Astrocyte (in vitro differentiated cells and primary cell): Measurements from ENCODE around the gene CSNK1D. TPM values are rescaled to one million over a fixed set of nuclear protein-coding genes. Genes with fewer than 3 reads are reported as not detected.

Experiments used
- DNase-seq: peaks from one replicate; pipeline ENCODE4 v3.0.0-alpha.2; 2010; ENCODE audit warnings: low read depth
- FAIRE-seq: peaks from 2 replicates; lab custom pipeline; 2011; peaks lifted over from hg19 to GRCh38; lab: Jason Lieb, UNC
- H2AFZ ChIP-seq: 2 replicates; pipeline ENCODE4 v1.6.0; 2012; ENCODE audit warnings: low read depth, low read length, inconsistent platforms
- H3K27ac ChIP-seq: 2 replicates; pipeline ENCODE4 v1.5.1; 2011; ENCODE audit warnings: low read depth, low read length, inconsistent platforms
- H3K27me3 ChIP-seq: 2 replicates; pipeline ENCODE4 v1.6.0; 2011; ENCODE audit warnings: low read length, inconsistent platforms; ENCODE audit not compliant: insufficient read depth
- H3K36me3 ChIP-seq: 2 replicates; pipeline ENCODE4 v1.5.1; 2011; ENCODE audit warnings: low read length, inconsistent platforms; ENCODE audit not compliant: insufficient read depth
- H3K4me1 ChIP-seq: 2 replicates; pipeline ENCODE4 v1.5.1; 2011; ENCODE audit warnings: low read length, inconsistent platforms; ENCODE audit not compliant: insufficient read depth
- H3K4me2 ChIP-seq: 2 replicates; pipeline ENCODE4 v1.6.0; 2012; ENCODE audit warnings: low read length, inconsistent platforms
- H3K4me3 ChIP-seq: 2 replicates; pipeline ENCODE4 v1.5.1; 2011; ENCODE audit warnings: low read depth, mild to moderate bottlenecking, low read length, inconsistent platforms; ENCODE audit not compliant: insufficient read depth
- H3K79me2 ChIP-seq: 2 replicates; pipeline ENCODE4 v1.6.0; 2012; ENCODE audit warnings: mild to moderate bottlenecking, low read length, inconsistent platforms; ENCODE audit not compliant: insufficient read depth
- H3K9ac ChIP-seq: 2 replicates; pipeline ENCODE4 v1.6.0; 2012; ENCODE audit warnings: mild to moderate bottlenecking, low read length, inconsistent platforms
- H3K9me3 ChIP-seq: 2 replicates; pipeline ENCODE4 v1.5.1; 2012; ENCODE audit warnings: low read depth, mild to moderate bottlenecking, low read length, inconsistent platforms; ENCODE audit not compliant: insufficient read depth
- H4K20me1 ChIP-seq: 2 replicates; pipeline ENCODE4 v1.6.0; 2012; ENCODE audit warnings: low read length, inconsistent platforms; ENCODE audit not compliant: insufficient read depth
- H3K27ac Mint-ChIP-seq: one replicate; pipeline ENCODE4 v1.8.0; 2021; ENCODE audit warnings: mild to moderate bottlenecking, mixed read lengths; ENCODE audit not compliant: unreplicated experiment
- H3K27me3 Mint-ChIP-seq: one replicate; pipeline ENCODE4 v1.8.0; 2021; ENCODE audit warnings: low read depth, mixed read lengths; ENCODE audit not compliant: unreplicated experiment
- H3K36me3 Mint-ChIP-seq: one replicate; pipeline ENCODE4 v1.8.0; 2021; ENCODE audit warnings: low read depth, mixed read lengths; ENCODE audit not compliant: unreplicated experiment
- H3K4me1 Mint-ChIP-seq: one replicate; pipeline ENCODE4 v1.8.0; 2021; ENCODE audit warnings: low read depth, mixed read lengths; ENCODE audit not compliant: unreplicated experiment
- H3K4me3 Mint-ChIP-seq: one replicate; pipeline ENCODE4 v1.8.0; 2021; ENCODE audit warnings: mild to moderate bottlenecking, moderate library complexity, mixed read lengths; ENCODE audit not compliant: unreplicated experiment
- H3K9me3 Mint-ChIP-seq: one replicate; pipeline ENCODE4 v1.8.0; 2021; ENCODE audit warnings: mild to moderate bottlenecking, mixed read lengths; ENCODE audit not compliant: unreplicated experiment
- CTCF ChIP-seq: IDR thresholded peaks from 2 replicates; pipeline ENCODE4 v1.5.1; 2011; ENCODE audit warnings: low read depth, mild to moderate bottlenecking, inconsistent platforms, low read length, moderate library complexity; ENCODE audit not compliant: insufficient read depth
- EZH2 ChIP-seq: IDR thresholded peaks from 2 replicates; pipeline ENCODE4 v1.6.1; 2012; ENCODE audit warnings: mild to moderate bottlenecking, low read length, inconsistent platforms; ENCODE audit not compliant: insufficient read depth
- total RNA-seq: library from RNA; stranded (reverse); gene quantifications from 2 replicates; pipeline ENCODE4 v1.2.1, GENCODE V29; 2021

The CSNK1D gene
- total RNA-seq, 1 donor from 2014 or later = 153 TPM

DNA sequence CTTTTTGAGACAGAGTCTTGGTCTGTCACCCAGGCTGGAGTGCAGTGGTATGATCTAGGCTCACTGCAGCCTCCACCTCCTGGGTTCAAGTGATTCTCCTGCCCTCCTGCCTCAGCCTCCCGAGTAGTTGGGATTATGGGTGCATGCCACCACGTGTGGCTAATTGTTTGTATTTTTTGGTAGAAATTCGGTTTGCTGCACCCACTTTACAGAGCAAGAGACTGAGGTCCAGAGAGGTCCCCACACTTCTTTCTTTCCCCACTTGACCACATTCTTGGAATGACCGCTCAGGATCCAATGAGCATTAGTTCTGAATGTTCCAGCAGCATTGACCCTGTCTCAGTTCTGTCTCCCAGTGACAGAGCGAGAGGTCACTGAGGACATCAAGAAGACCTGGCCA, 50.0 kb downstream of the CSNK1D start:
- no peak overlapping the region for H3K27ac ChIP-seq
- no peak overlapping the region for H3K27ac Mint-ChIP-seq
- no peak for TF ChIP-seq EZH2
- TF ChIP-seq CTCF = no peak
- FAIRE-seq (no peak), DNase-seq (no peak)
- no peaks in the 10 kb centered on the region for H3K36me3 Mint-ChIP-seq
- no peak overlapping the region for H2AFZ ChIP-seq
- no peaks in the 10 kb centered on the region for H3K9me3 Mint-ChIP-seq
- H3K4me1 ChIP-seq = peaks cover 5% of the 10 kb centered on the region
- H3K4me1 Mint-ChIP-seq = no peaks in the 10 kb centered on the region
- no peaks in the 10 kb centered on the region for H3K27me3 ChIP-seq
- no peak overlapping the region for H3K4me2 ChIP-seq
- H3K4me3 ChIP-seq = no peak overlapping the region
- no peaks in the 10 kb centered on the region for H3K9me3 ChIP-seq
- no peaks in the 10 kb centered on the region for H3K36me3 ChIP-seq
- H3K27me3 Mint-ChIP-seq = no peaks in the 10 kb centered on the region
- no peaks in the 10 kb centered on the region for H4K20me1 ChIP-seq
- H3K4me3 Mint-ChIP-seq = no peak overlapping the region
- no peak overlapping the region for H3K9ac ChIP-seq
- H3K79me2 ChIP-seq = no peaks in the 10 kb centered on the region

- DNase-seq (no peak), FAIRE-seq (no peak)
- Mint-ChIP-seq H3K27ac (no peak overlapping the region), H3K36me3 (no peaks in the 10 kb centered on the region), H3K27me3 (no peaks in the 10 kb centered on the region), H3K9me3 (no peaks in the 10 kb centered on the region), H3K4me3 (no peak overlapping the region), H3K4me1 (peaks cover 2% of the 10 kb centered on the region)
- Histone ChIP-seq H3K79me2 (no peaks in the 10 kb centered on the region), H3K27me3 (no peaks in the 10 kb centered on the region), H2AFZ (no peak overlapping the region), H3K4me2 (no peak overlapping the region), H3K9me3 (no peaks in the 10 kb centered on the region), H4K20me1 (no peaks in the 10 kb centered on the region), H3K9ac (no peak overlapping the region), H3K36me3 (no peaks in the 10 kb centered on the region), H3K27ac (no peak overlapping the region), H3K4me3 (no peak overlapping the region), H3K4me1 (peaks cover 8% of the 10 kb centered on the region)
- TF ChIP-seq EZH2 (no peak), CTCF (no peak)
These were observed 50.7 kb downstream of the CSNK1D start for GRCh38 chr17:82222816-82223215.

GRCh38 chr17:82221341-82221902, 52.1 kb downstream of the CSNK1D start:
- Mint-ChIP-seq H3K4me3 (no peak overlapping the region), H3K36me3 (no peaks in the 10 kb centered on the region), H3K9me3 (no peaks in the 10 kb centered on the region), H3K4me1 (peaks cover 8% of the 10 kb centered on the region), H3K27ac (no peak overlapping the region), H3K27me3 (no peaks in the 10 kb centered on the region)
- Histone ChIP-seq H2AFZ (no peak overlapping the region), H3K27me3 (no peaks in the 10 kb centered on the region), H3K27ac (no peak overlapping the region), H3K9me3 (no peaks in the 10 kb centered on the region), H3K9ac (no peak overlapping the region), H3K79me2 (no peaks in the 10 kb centered on the region), H3K4me1 (peaks cover 22% of the 10 kb centered on the region), H4K20me1 (no peaks in the 10 kb centered on the region), H3K36me3 (no peaks in the 10 kb centered on the region), H3K4me2 (no peak overlapping the region), H3K4me3 (no peak overlapping the region)
- no peak for DNase-seq
- FAIRE-seq = no peak
- TF ChIP-seq EZH2 (no peak), CTCF (no peak)
